Neural progenitor cell (in vitro differentiated cells): Measurements from ENCODE around the gene MAD1L1.
A peak's percentile ranks its signal among the peaks of the same experiment; 100 is the strongest.

Experiments
- EZH2 ChIP-seq: fragments of 200-600 bp; sonication (generic); IDR thresholded peaks from 2 replicates; pipeline ENCODE4 v1.6.1; 2017; ENCODE audit warnings: antibody characterized with exemption, mild to moderate bottlenecking, moderate library complexity
- EZH2phosphoT487 ChIP-seq: fragments of 200-600 bp; sonication (generic); IDR thresholded peaks from 2 replicates; pipeline ENCODE4 v1.6.1; 2017; ENCODE audit warnings: antibody characterized with exemption
- TF ChIP-seq, protein P1 (sequence below): fragments of 200-600 bp; sonication (generic); IDR thresholded peaks from 2 replicates; pipeline ENCODE4 v1.5.1; 2017; ENCODE audit warnings: antibody characterized with exemption, mild to moderate bottlenecking

DNA sequence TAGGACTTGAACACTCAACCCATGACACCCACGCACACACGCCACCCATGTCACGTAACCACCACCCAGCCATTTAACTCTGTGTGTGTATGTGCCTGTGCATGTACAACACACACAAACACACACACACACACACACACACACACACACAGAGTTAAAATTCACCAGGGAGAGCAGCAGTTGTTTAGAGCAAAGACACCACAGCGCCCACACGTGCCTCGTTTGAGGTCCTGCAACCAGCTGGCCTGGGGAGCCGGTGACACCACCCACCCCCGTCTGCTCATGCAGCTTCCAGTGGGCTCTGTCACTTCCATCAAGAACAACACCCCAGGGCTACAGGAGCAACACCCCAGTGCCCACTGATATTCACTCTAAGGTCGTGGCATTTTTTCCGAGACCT is 465.2 kb downstream of the MAD1L1 start:
- TF ChIP-seq, protein P1, sequence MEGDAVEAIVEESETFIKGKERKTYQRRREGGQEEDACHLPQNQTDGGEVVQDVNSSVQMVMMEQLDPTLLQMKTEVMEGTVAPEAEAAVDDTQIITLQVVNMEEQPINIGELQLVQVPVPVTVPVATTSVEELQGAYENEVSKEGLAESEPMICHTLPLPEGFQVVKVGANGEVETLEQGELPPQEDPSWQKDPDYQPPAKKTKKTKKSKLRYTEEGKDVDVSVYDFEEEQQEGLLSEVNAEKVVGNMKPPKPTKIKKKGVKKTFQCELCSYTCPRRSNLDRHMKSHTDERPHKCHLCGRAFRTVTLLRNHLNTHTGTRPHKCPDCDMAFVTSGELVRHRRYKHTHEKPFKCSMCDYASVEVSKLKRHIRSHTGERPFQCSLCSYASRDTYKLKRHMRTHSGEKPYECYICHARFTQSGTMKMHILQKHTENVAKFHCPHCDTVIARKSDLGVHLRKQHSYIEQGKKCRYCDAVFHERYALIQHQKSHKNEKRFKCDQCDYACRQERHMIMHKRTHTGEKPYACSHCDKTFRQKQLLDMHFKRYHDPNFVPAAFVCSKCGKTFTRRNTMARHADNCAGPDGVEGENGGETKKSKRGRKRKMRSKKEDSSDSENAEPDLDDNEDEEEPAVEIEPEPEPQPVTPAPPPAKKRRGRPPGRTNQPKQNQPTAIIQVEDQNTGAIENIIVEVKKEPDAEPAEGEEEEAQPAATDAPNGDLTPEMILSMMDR = peak; percentile 46
- TF ChIP-seq EZH2 (no peak), EZH2phosphoT487 (no peak)
